HG03060 (cell line): ENCODE results near the gene CCDC124.
"Not testable (repeated sequence)": the region's sequence is repeated elsewhere in the genome, so short reads cannot be mapped to it uniquely, and the experiment has no call there.

Experiments used
- ATAC-seq: cut with Tn5 transposase; IDR thresholded peaks from one replicate; pipeline ENCODE4 v1.9.1; 2021; ENCODE audit warnings: low read depth, moderate number of reproducible peaks; ENCODE audit not compliant: unreplicated experiment

Gene CCDC124, protein sequence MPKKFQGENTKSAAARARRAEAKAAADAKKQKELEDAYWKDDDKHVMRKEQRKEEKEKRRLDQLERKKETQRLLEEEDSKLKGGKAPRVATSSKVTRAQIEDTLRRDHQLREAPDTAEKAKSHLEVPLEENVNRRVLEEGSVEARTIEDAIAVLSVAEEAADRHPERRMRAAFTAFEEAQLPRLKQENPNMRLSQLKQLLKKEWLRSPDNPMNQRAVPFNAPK

GRCh38 chr19:17932485-17933338 lies at the start of gene CCDC124:
CCDC124 (plus strand) TSS chr19:17933015; CDS start chr19:17936421, 3,406 bp downstream.
- peak; percentile 71 for ATAC-seq

- ATAC-seq: no peak
Measured at GRCh38 chr19:17883627-17884410, 49.0 kb upstream of the CCDC124 start.

- no peak for ATAC-seq
Measured at GRCh38 chr19:17886515-17886914, 46.3 kb upstream of the CCDC124 start.

DNA sequence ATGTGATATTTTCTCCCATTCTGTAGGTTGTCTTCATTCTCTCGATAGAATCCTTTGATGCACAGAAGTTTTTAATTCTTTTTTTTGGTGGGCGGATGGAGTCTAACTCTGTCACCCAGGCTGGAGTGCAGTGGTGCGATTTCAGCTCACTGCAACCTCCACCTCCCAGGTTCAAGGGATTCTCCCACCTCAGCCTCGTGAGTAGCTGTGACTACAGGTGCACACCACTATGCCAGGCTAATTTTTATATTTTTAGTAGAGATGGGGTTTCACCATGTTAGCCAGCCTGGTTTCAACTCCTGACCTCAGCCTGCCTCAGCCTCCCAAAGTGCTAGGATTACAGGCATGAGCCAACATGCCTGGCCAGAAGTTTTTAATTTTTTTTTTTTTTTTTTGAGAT lies 45.6 kb upstream of the CCDC124 start:
- not testable (repeated sequence) for ATAC-seq

GRCh38 chr19:17888260-17888659 lies 44.6 kb upstream of the CCDC124 start:
- ATAC-seq: no peak

DNA sequence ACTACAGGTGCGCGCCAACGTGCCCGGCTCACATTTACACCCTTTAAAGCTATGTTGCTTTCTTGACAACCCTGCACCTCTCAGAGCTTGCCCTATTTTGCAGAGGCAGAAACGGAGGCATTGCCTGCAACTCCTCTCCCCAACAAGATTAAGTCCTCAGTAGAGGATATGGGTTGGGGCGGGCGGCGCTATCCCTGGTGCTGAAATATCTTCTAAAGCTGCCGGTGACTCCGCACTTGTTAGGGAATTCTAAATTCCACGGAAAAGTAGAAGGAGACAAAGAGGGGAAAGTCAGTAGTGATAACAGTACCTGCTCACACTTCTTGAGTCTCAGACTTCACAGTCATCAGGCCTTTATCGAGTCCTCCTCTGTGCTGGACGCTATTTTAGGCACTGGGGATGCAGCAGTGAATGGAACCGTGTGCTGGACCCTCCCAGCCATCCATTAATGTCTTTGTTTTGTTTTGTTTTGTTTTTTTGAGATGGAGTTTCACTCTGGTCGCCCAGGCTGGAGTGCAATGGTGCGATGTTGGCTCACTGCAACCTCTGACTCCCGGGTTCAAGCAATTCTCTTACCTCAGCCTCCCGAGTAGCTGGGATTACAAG lies 43.1 kb upstream of the CCDC124 start:
- ATAC-seq: no peak

GRCh38 chr19:17893766-17894165 lies 39.0 kb upstream of the CCDC124 start:
- ATAC-seq: no peak

- no peak for ATAC-seq
Measured at GRCh38 chr19:17902701-17903100, 30.1 kb upstream of the CCDC124 start.

- no peak for ATAC-seq
Measured at GRCh38 chr19:17908244-17908643, 24.6 kb upstream of the CCDC124 start.

DNA sequence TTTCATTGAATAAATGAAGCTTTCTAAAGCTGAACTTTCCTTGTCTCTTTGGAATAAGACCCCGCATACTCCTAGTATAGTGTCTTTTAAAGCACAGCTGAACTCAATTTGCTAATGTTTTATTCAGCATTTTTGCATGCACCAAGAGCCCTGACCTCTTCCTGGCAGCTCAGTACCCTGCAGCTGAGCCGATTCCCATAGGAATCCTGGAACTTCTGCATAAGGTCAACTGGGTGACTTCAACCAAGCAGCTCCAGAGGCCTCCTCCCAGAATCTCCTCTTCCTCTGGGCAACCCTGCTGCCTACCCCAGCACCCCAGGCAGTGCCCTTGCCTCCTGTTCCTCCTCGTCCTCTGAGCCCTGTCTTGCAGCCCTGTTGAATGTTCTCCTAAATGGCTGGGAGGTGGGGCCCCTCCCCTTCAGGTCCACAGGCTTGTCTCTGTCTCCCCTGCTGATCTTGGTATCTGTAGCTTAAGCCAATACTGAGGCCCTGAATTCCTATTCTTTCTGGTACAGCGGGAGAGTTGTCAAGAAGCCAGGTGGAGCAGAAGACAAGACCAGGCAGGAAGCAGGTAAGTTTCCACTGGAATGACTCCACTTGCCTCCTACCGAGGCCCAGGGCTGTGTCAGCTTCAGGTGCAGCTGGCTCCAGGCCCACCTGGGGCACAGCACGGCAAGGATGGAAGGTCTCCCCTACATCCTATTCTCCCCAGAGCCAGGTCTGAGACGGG lies 23.6 kb upstream of the CCDC124 start:
- no peak for ATAC-seq

DNA sequence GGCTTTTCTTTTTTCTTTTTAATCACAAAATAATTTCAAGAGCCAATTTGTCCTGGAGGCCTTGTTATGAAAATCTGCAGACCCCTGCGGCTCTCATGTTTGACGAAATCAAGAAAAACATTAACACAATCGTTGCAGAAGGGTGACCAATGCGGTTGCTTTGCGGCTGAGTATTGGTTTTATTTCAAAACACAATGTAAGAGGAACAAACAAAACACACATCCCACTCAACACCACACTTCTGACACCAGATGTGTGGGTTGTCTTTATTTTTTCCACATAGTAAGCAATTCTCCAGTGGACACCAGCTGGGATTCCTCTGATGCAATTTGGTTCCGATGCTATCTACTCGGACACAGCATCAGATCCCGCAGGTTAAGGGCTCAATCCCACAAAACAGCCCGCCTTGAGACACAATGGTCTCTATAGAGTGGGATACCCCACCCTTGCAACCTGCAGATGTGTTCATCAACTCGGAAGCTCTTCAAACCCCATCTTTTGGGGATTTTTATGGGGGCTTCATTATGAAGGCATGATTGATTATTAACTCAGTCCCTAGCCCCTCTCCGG lies 21.9 kb upstream of the CCDC124 start:
- no peak for ATAC-seq

- ATAC-seq: no peak
Measured at GRCh38 chr19:17915940-17916593, 16.7 kb upstream of the CCDC124 start.

DNA sequence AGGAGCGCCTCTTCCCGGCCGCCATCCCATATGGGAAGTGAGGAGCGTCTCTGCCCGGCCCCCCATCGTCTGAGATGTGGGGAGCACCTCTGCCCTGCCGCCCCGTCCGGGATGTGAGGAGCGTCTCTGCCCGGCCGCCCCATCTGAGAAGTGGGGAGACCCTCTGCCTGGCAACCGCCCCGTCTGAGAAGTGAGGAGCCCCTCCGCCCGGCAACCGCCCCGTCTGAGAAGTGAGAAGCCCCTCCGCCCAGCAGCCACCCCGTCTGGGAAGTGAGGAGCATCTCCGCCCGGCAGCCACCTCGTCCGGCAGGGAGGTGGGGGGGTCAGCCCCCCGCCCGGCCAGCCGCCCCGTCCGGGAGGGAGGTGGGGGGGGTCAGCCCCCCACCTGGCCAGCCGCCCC lies 14.7 kb upstream of the CCDC124 start:
- not testable (repeated sequence) for ATAC-seq

- not testable (repeated sequence) for ATAC-seq
Measured at GRCh38 chr19:17919122-17919521, 13.7 kb upstream of the CCDC124 start.

DNA sequence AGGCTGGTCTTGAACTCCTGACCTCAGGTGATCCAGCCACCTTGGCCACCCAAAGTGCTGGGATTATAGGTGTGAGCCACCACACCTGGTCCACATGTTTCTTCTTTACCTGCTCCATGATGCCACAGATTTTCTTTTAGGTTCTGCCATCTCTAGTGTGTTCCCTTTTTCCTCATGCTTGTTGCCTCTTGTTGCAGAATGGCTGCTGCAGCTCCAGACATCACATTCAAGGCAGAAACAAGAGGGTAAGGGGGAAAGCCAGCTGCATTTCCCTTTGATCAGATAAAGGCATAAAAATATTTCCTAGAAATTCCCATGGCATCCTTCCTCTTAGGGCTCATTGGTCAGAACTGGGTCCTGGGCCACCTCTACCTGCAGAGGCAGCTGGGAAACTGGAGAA lies 12.3 kb upstream of the CCDC124 start:
- no peak for ATAC-seq

DNA sequence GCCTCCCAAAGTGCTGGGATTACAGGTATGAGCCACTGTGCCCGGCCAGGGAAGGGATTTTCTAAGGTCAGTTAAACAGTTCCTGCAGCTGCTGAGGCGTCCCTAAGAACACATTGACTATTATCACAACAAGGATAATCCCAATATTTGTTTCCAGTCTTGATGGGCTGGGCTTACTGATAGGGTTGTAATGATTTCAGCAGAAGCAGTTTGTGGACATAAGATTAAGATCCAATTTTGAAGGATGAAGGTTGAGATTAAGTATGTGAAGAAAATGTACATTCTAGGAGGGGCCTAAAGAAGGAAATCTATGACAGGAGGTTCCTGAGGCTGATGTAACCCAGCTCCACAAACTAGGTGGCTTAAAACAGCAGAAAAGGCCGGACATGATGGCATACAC lies 10.7 kb upstream of the CCDC124 start:
- no peak for ATAC-seq

DNA sequence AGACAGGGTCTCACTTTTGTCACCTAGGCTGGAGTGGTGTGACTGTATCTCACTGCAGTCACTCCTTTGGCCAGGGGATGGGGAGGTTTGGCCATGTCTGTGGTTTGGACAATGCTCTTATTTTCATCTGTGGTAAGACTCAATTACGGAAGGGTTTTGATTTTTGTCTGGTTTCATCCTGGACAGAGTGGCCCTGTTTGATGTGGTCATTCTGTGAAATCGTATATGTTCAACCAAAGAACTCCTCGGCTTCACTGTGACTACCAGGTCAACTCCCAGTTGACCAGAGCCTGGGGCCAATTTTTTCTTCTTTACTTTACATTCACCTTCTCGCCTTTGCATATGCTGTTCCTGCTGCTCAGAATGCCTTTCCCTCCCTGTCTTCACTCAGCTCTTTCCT lies 6.8 kb upstream of the CCDC124 start:
- no peak for ATAC-seq

DNA sequence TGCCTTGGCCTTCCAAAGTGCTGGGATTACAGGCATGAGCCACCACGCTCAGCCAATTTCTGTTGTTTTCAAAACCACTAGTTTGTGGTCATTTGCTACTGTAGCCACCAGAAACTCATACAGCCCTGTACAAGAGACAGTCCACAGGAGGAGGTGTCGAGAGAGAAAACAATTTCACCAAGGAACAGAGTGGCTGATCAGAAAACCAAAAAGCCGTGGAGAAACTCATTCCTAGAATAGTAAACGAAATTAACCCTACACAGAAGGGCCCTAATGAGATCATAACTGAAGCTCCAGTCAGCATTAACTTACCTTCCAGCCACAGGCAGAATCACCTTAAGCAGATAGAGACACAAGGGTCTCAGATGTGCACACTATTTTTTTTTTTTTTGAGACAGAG lies 3.8 kb upstream of the CCDC124 start:
- ATAC-seq: no peak

- no peak for ATAC-seq
Measured at GRCh38 chr19:17931532-17932191, 1.2 kb upstream of the CCDC124 start.
